ENCODE data around the gene RARA.
"Not testable (repeated sequence)": the region's sequence is repeated elsewhere in the genome, so short reads cannot be mapped to it uniquely, and the experiment has no call there.

Gene RARA

GRCh38 chr17:40303708-40304551, 5.0 kb upstream of the RARA start:
- Histone ChIP-seq H3K27ac (ENCODE audit: low read length, poor library complexity, severe bottlenecking) (peak overlapping the region; percentile 59), H3K36me3 (ENCODE audit: control insufficient read depth in 1 of 2, insufficient read depth in 2 of 2, low read depth in 1 of 2, low read length in 2 of 2) (peaks cover 0 to 17% of the 10 kb centered on the region in 2 experiments), H3K18ac (ENCODE audit: low read depth in 1 of 2, low read length in 2 of 2) (peak overlapping the region in 1 of 2 experiments; percentile 12), H3K79me1 (replicated peaks; ENCODE audit: low read length, poor library complexity, severe bottlenecking) (no peaks in the 10 kb centered on the region), H2BK120ac (ENCODE audit: low read depth, low read length) (peak overlapping the region; percentile 11), H2BK5ac (ENCODE audit: low read depth, low read length, poor library complexity, severe bottlenecking) (no peak overlapping the region), H3K14ac (ENCODE audit: low read length in 2 of 2) (no peak overlapping the region), H3K9me3 (ENCODE audit: control insufficient read depth, low read length) (no peaks in the 10 kb centered on the region), H3K4me1 (ENCODE audit: control insufficient read depth, insufficient read depth, low read depth, low read length) (peaks cover 25% of the 10 kb centered on the region), H3K9ac (ENCODE audit: low read length) (peak overlapping the region; percentile 75), H3K4ac (ENCODE audit: low read depth in 1 of 2, low read length in 2 of 2) (no peak overlapping the region), H3K23ac (ENCODE audit: low read length in 2 of 2) (no peak overlapping the region), H2AFZ (ENCODE audit: low read depth, low read length) (no peak overlapping the region), H2BK15ac (ENCODE audit: low read depth, poor library complexity, severe bottlenecking) (no peak overlapping the region), H2AK5ac (ENCODE audit: low read length, severe bottlenecking) (no peak overlapping the region), H4K8ac (ENCODE audit: low read length) (no peak overlapping the region), H3K4me3 (ENCODE audit: insufficient read depth in 1 of 2, low read depth in 1 of 2, low read length in 2 of 2) (peak overlapping the region in 1 of 2 experiments; percentile 4), H3K4me2 (ENCODE audit: low read length, poor library complexity, severe bottlenecking) (no peak overlapping the region), H4K91ac (ENCODE audit: low read length) (no peak overlapping the region), H2BK12ac (ENCODE audit: low read length in 2 of 2) (peak overlapping the region in 1 of 2 experiments; percentile 82), H3K27me3 (ENCODE audit: control insufficient read depth in 1 of 2, insufficient read depth in 1 of 2, low read length in 2 of 2) (no peaks in the 10 kb centered on the region)
- DNase-seq: peak; percentile 77
- WGBS: 44% methylated on average over 5 of the region's 5 CpGs

GRCh38 chr17:40304552-40304863, 4.5 kb upstream of the RARA start:
- WGBS: 83% methylated on average over 3 of the region's 5 CpGs
- H3K27ac ChIP-seq (ENCODE audit: low read length, poor library complexity, severe bottlenecking); H3K79me1 ChIP-seq (replicated peaks; ENCODE audit: low read length, poor library complexity, severe bottlenecking); H3K23ac ChIP-seq (ENCODE audit: low read length in 2 of 2); H3K27me3 ChIP-seq (ENCODE audit: control insufficient read depth in 1 of 2, insufficient read depth in 1 of 2, low read length in 2 of 2); H2AK5ac ChIP-seq (ENCODE audit: low read length, severe bottlenecking); H3K9me3 ChIP-seq (ENCODE audit: control insufficient read depth, low read length); H3K14ac ChIP-seq (ENCODE audit: low read length in 2 of 2); H2BK15ac ChIP-seq (ENCODE audit: low read depth, poor library complexity, severe bottlenecking); H3K4me2 ChIP-seq (ENCODE audit: low read length, poor library complexity, severe bottlenecking); H2BK5ac ChIP-seq (ENCODE audit: low read depth, low read length, poor library complexity, severe bottlenecking); H2BK12ac ChIP-seq (ENCODE audit: low read length in 2 of 2); H4K8ac ChIP-seq (ENCODE audit: low read length); H2AFZ ChIP-seq (ENCODE audit: low read depth, low read length); H3K4ac ChIP-seq (ENCODE audit: low read depth in 1 of 2, low read length in 2 of 2); H3K18ac ChIP-seq (ENCODE audit: low read depth in 1 of 2, low read length in 2 of 2); H2BK120ac ChIP-seq (ENCODE audit: low read depth, low read length); H4K91ac ChIP-seq (ENCODE audit: low read length): not testable (repeated sequence)
- H3K36me3 ChIP-seq (ENCODE audit: control insufficient read depth in 1 of 2, insufficient read depth in 2 of 2, low read depth in 1 of 2, low read length in 2 of 2): peaks cover 0 to 17% of the 10 kb centered on the region in 2 experiments
- peak; percentile 90 for DNase-seq
- H3K9ac ChIP-seq (ENCODE audit: low read length): peak overlapping the region; percentile 75
- H3K4me3 ChIP-seq (ENCODE audit: insufficient read depth in 1 of 2, low read depth in 1 of 2, low read length in 2 of 2): peak overlapping the region in 1 of 2 experiments; percentile 4
- peaks cover 28% of the 10 kb centered on the region for H3K4me1 ChIP-seq (ENCODE audit: control insufficient read depth, insufficient read depth, low read depth, low read length)

- not testable (repeated sequence) for H3K14ac ChIP-seq (ENCODE audit: low read length in 2 of 2); H4K91ac ChIP-seq (ENCODE audit: low read length); H3K23ac ChIP-seq (ENCODE audit: low read length in 2 of 2); H3K4me3 ChIP-seq (ENCODE audit: insufficient read depth in 1 of 2, low read depth in 1 of 2, low read length in 2 of 2); H4K8ac ChIP-seq (ENCODE audit: low read length); H2BK120ac ChIP-seq (ENCODE audit: low read depth, low read length); H2BK12ac ChIP-seq (ENCODE audit: low read length in 2 of 2); H3K79me1 ChIP-seq (replicated peaks; ENCODE audit: low read length, poor library complexity, severe bottlenecking); H3K4ac ChIP-seq (ENCODE audit: low read depth in 1 of 2, low read length in 2 of 2); H2AK5ac ChIP-seq (ENCODE audit: low read length, severe bottlenecking); H3K9me3 ChIP-seq (ENCODE audit: control insufficient read depth, low read length); H2AFZ ChIP-seq (ENCODE audit: low read depth, low read length); H3K27me3 ChIP-seq (ENCODE audit: control insufficient read depth in 1 of 2, insufficient read depth in 1 of 2, low read length in 2 of 2); H2BK15ac ChIP-seq (ENCODE audit: low read depth, poor library complexity, severe bottlenecking); H3K4me2 ChIP-seq (ENCODE audit: low read length, poor library complexity, severe bottlenecking); H2BK5ac ChIP-seq (ENCODE audit: low read depth, low read length, poor library complexity, severe bottlenecking); H3K18ac ChIP-seq (ENCODE audit: low read depth in 1 of 2, low read length in 2 of 2); DNase-seq; H3K27ac ChIP-seq (ENCODE audit: low read length, poor library complexity, severe bottlenecking)
- WGBS: 98% methylated on average over 4 of the region's 5 CpGs
- Histone ChIP-seq H3K36me3 (ENCODE audit: control insufficient read depth in 1 of 2, insufficient read depth in 2 of 2, low read depth in 1 of 2, low read length in 2 of 2) (peaks cover 0 to 17% of the 10 kb centered on the region in 2 experiments), H3K4me1 (ENCODE audit: control insufficient read depth, insufficient read depth, low read depth, low read length) (peaks cover 32% of the 10 kb centered on the region), H3K9ac (ENCODE audit: low read length) (peak overlapping the region; percentile 37)
These were observed 4.1 kb upstream of the RARA start for GRCh38 chr17:40304866-40305265.

GRCh38 chr17:40306395-40306794, 2.6 kb upstream of the RARA start:
- H3K27me3 ChIP-seq (ENCODE audit: control insufficient read depth in 1 of 2, insufficient read depth in 1 of 2, low read length in 2 of 2): no peaks in the 10 kb centered on the region
- peaks cover 45% of the 10 kb centered on the region for H3K4me1 ChIP-seq (ENCODE audit: control insufficient read depth, insufficient read depth, low read depth, low read length)
- H3K4ac ChIP-seq (ENCODE audit: low read depth in 1 of 2, low read length in 2 of 2): peak overlapping the region in 1 of 2 experiments; percentile 41
- H4K8ac ChIP-seq (ENCODE audit: low read length): peak overlapping the region; percentile 3
- H2BK5ac ChIP-seq (ENCODE audit: low read depth, low read length, poor library complexity, severe bottlenecking): no peak overlapping the region
- DNase-seq: no peak
- H3K4me3 ChIP-seq (ENCODE audit: insufficient read depth in 1 of 2, low read depth in 1 of 2, low read length in 2 of 2): no peak overlapping the region
- no peak overlapping the region for H3K14ac ChIP-seq (ENCODE audit: low read length in 2 of 2)
- no peaks in the 10 kb centered on the region for H3K9me3 ChIP-seq (ENCODE audit: control insufficient read depth, low read length)
- peak overlapping the region; percentile 67 for H3K9ac ChIP-seq (ENCODE audit: low read length)
- H3K23ac ChIP-seq (ENCODE audit: low read length in 2 of 2): peak overlapping the region in 1 of 2 experiments; percentile 0
- peaks cover 0 to 4% of the 10 kb centered on the region in 2 experiments for H3K36me3 ChIP-seq (ENCODE audit: control insufficient read depth in 1 of 2, insufficient read depth in 2 of 2, low read depth in 1 of 2, low read length in 2 of 2)
- no peak overlapping the region for H2BK120ac ChIP-seq (ENCODE audit: low read depth, low read length)
- no peak overlapping the region for H3K27ac ChIP-seq (ENCODE audit: low read length, poor library complexity, severe bottlenecking)
- no peak overlapping the region for H3K4me2 ChIP-seq (ENCODE audit: low read length, poor library complexity, severe bottlenecking)
- WGBS: 37% methylated on average over 2 of the region's 2 CpGs
- H2BK12ac ChIP-seq (ENCODE audit: low read length in 2 of 2): peak overlapping the region in 1 of 2 experiments; percentile 20
- no peak overlapping the region for H4K91ac ChIP-seq (ENCODE audit: low read length)
- H3K79me1 ChIP-seq (replicated peaks; ENCODE audit: low read length, poor library complexity, severe bottlenecking): peaks cover 2% of the 10 kb centered on the region
- H2AFZ ChIP-seq (ENCODE audit: low read depth, low read length): no peak overlapping the region
- H2AK5ac ChIP-seq (ENCODE audit: low read length, severe bottlenecking): no peak overlapping the region
- H2BK15ac ChIP-seq (ENCODE audit: low read depth, poor library complexity, severe bottlenecking): no peak overlapping the region
- H3K18ac ChIP-seq (ENCODE audit: low read depth in 1 of 2, low read length in 2 of 2): peak overlapping the region; percentile 64 to 77
